ENCODE data around the gene LRRC49.
A peak's percentile ranks its signal among the peaks of the same experiment; 100 is the strongest.

Gene LRRC49

GRCh38 chr15:70853318-70853972 lies 39.2 kb upstream of the LRRC49 start:
- no peak for TF ChIP-seq CTCF (IDR thresholded peaks at IDR 0.05; ENCODE audit: insufficient read depth, low read length, poor library complexity, severe bottlenecking)
- no peaks in the 10 kb centered on the region for H3K27me3 ChIP-seq (replicated peaks; ENCODE audit: control insufficient read depth, insufficient read depth, low read length)
- H3K36me3 ChIP-seq (ENCODE audit: control insufficient read depth, insufficient read depth, low read length) = no peaks in the 10 kb centered on the region
- H3K4me3 ChIP-seq (replicated peaks; ENCODE audit: low read depth, low read length) = peak overlapping the region; percentile 64
- DNase-seq (ENCODE audit: extremely low read depth, insufficient read length) = peak; percentile 31

- peak within 1 kb of the TSS; percentile 64 for H3K4me3 ChIP-seq (replicated peaks; ENCODE audit: low read depth, low read length)
- DNase-seq (ENCODE audit: extremely low read depth, insufficient read length) = peak; percentile 56
- no peaks in the 10 kb centered on the region for H3K27me3 ChIP-seq (replicated peaks; ENCODE audit: control insufficient read depth, insufficient read depth, low read length)
- no peaks in the 10 kb centered on the region for H3K36me3 ChIP-seq (ENCODE audit: control insufficient read depth, insufficient read depth, low read length)
- no peak for TF ChIP-seq CTCF (IDR thresholded peaks at IDR 0.05; ENCODE audit: insufficient read depth, low read length, poor library complexity, severe bottlenecking)
Measured at GRCh38 chr15:70853973-70854665, 38.5 kb upstream of the LRRC49 start, which contains the start of gene LARP6. Gene LARP6, minus strand, starts transcription at chr15:70854157. Its CDS starts 69 bp downstream, at chr15:70854088.

GRCh38 chr15:70854666-70854976 lies 38.0 kb upstream of the LRRC49 start:
- DNase-seq (ENCODE audit: extremely low read depth, insufficient read length) = no peak
- TF ChIP-seq CTCF (IDR thresholded peaks at IDR 0.05; ENCODE audit: insufficient read depth, low read length, poor library complexity, severe bottlenecking) = peak; percentile 7

GRCh38 chr15:70855764-70856163 lies 36.9 kb upstream of the LRRC49 start:
- TF ChIP-seq CTCF (IDR thresholded peaks at IDR 0.05; ENCODE audit: insufficient read depth, low read length, poor library complexity, severe bottlenecking) = no peak

More at GRCh38 chr15:70854666-70854976, 38.0 kb upstream of the LRRC49 start:
- no peaks in the 10 kb centered on the region for H3K36me3 ChIP-seq (ENCODE audit: control insufficient read depth, insufficient read depth, low read length)
- peak overlapping the region; percentile 60 for H3K4me3 ChIP-seq (replicated peaks; ENCODE audit: low read depth, low read length)
- no peaks in the 10 kb centered on the region for H3K27me3 ChIP-seq (replicated peaks; ENCODE audit: control insufficient read depth, insufficient read depth, low read length)

GRCh38 chr15:70856177-70856883 lies 36.3 kb upstream of the LRRC49 start:
- no peak for DNase-seq (ENCODE audit: extremely low read depth, insufficient read length)
- Histone ChIP-seq H3K27me3 (replicated peaks; ENCODE audit: control insufficient read depth, insufficient read depth, low read length) (no peaks in the 10 kb centered on the region), H3K36me3 (ENCODE audit: control insufficient read depth, insufficient read depth, low read length) (no peaks in the 10 kb centered on the region), H3K4me3 (replicated peaks; ENCODE audit: low read depth, low read length) (no peak overlapping the region)
- TF ChIP-seq CTCF (IDR thresholded peaks at IDR 0.05; ENCODE audit: insufficient read depth, low read length, poor library complexity, severe bottlenecking) = no peak

More at GRCh38 chr15:70855764-70856163, 36.9 kb upstream of the LRRC49 start:
- no peaks in the 10 kb centered on the region for H3K27me3 ChIP-seq (replicated peaks; ENCODE audit: control insufficient read depth, insufficient read depth, low read length)
- H3K4me3 ChIP-seq (replicated peaks; ENCODE audit: low read depth, low read length) = no peak overlapping the region
- no peaks in the 10 kb centered on the region for H3K36me3 ChIP-seq (ENCODE audit: control insufficient read depth, insufficient read depth, low read length)
- peak; percentile 32 for DNase-seq (ENCODE audit: extremely low read depth, insufficient read length)
